ENCODE results near the gene CDH23. TPM values are rescaled to one million over a fixed set of nuclear protein-coding genes. Genes with fewer than 3 reads are reported as not detected.

Gene CDH23
- polyA plus RNA-seq, 2 of the 4 experiments (the other 2 are of a cell fraction), result 1.1 to 2.3 TPM

DNA sequence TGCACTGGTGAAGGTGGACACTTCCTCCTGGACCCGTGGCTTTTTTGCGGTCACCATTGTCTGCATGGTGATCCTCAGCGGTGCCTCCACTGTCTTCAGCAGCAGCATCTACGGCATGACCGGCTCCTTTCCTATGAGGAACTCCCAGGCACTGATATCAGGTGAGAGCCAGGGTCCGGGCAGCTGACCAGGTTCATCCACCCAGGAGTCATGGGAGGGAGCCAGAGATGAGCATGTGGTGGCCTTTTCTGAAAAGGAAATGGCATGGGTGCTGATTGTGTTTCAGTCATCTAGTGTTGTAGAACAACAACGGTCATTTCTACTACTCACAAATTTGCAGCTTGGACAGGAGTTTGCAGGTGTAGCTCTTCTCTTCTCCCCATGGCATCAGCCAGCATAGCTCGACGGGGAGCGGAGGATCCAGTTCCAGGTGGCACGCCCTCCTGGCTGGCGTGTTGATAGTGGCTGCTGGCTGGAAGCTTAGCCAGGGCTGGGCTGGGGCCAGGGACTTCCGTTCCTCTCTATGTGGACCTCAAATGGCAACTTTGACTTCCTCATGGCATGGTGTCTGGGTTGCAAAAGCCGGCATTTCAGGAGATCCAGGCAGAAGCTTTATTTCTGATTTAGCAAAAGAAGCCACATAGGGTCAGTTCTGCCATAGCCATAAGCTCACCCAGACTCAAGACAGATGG, 44.9 kb upstream of the CDH23 start:
- DNase-seq (ENCODE audit: low read depth in 1 of 2, low spot score in 1 of 2), result no peak
- no peak for TF ChIP-seq CEBPB (IDR thresholded peaks at IDR 0.05)
- TF ChIP-seq SMC3 (IDR thresholded peaks at IDR 0.05), result no peak
- TF ChIP-seq FOSL2 (IDR thresholded peaks at IDR 0.05), result no peak
- TF ChIP-seq FOSL2 (CRISPR knock-in tag; IDR thresholded peaks at IDR 0.05), result no peak
- no peak for TF ChIP-seq POLR2A (IDR thresholded peaks at IDR 0.05; ENCODE audit: low read length)
- no peak for TF ChIP-seq MAZ (IDR thresholded peaks at IDR 0.05; ENCODE audit: borderline replicate concordance, low read depth, low read length)
- TF ChIP-seq GATA3 (IDR thresholded peaks at IDR 0.05; ENCODE audit: borderline replicate concordance), result no peak
- TF ChIP-seq MYC (IDR thresholded peaks at IDR 0.05; ENCODE audit: borderline replicate concordance, low read length), result no peak
- TF ChIP-seq, protein P1, sequence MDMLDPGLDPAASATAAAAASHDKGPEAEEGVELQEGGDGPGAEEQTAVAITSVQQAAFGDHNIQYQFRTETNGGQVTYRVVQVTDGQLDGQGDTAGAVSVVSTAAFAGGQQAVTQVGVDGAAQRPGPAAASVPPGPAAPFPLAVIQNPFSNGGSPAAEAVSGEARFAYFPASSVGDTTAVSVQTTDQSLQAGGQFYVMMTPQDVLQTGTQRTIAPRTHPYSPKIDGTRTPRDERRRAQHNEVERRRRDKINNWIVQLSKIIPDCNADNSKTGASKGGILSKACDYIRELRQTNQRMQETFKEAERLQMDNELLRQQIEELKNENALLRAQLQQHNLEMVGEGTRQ (IDR thresholded peaks at IDR 0.05), result no peak
- TF ChIP-seq FOSB (CRISPR knock-in tag; IDR thresholded peaks at IDR 0.05), result no peak
- TF ChIP-seq, protein P2, sequence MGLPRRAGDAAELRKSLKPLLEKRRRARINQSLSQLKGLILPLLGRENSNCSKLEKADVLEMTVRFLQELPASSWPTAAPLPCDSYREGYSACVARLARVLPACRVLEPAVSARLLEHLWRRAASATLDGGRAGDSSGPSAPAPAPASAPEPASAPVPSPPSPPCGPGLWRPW (IDR thresholded peaks at IDR 0.05), result no peak
- TF ChIP-seq CBX8 (IDR thresholded peaks at IDR 0.05), result no peak
- no peak for TF ChIP-seq HEYL (CRISPR knock-in tag; IDR thresholded peaks at IDR 0.05)
- TF ChIP-seq NPAS2 (CRISPR knock-in tag; IDR thresholded peaks at IDR 0.05; ENCODE audit: borderline replicate concordance), result no peak
- no peak for TF ChIP-seq BHLHE40 (IDR thresholded peaks at IDR 0.05; ENCODE audit: low read depth, low read length)
- TF ChIP-seq RAD21 (conservative IDR thresholded peaks at IDR 0.05 in 1 of 2, IDR thresholded peaks at IDR 0.05 in 1 of 2), result no peak
- TF ChIP-seq RCOR1 (IDR thresholded peaks at IDR 0.05; ENCODE audit: low read depth, low read length), result no peak
- TF ChIP-seq, protein P3, sequence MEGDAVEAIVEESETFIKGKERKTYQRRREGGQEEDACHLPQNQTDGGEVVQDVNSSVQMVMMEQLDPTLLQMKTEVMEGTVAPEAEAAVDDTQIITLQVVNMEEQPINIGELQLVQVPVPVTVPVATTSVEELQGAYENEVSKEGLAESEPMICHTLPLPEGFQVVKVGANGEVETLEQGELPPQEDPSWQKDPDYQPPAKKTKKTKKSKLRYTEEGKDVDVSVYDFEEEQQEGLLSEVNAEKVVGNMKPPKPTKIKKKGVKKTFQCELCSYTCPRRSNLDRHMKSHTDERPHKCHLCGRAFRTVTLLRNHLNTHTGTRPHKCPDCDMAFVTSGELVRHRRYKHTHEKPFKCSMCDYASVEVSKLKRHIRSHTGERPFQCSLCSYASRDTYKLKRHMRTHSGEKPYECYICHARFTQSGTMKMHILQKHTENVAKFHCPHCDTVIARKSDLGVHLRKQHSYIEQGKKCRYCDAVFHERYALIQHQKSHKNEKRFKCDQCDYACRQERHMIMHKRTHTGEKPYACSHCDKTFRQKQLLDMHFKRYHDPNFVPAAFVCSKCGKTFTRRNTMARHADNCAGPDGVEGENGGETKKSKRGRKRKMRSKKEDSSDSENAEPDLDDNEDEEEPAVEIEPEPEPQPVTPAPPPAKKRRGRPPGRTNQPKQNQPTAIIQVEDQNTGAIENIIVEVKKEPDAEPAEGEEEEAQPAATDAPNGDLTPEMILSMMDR (IDR thresholded peaks at IDR 0.05), result no peak
- no peak for TF ChIP-seq TFCP2L1 (CRISPR knock-in tag; IDR thresholded peaks at IDR 0.05)
- no peaks in the 10 kb centered on the region for H3K9me3 ChIP-seq
- H3K4me2 ChIP-seq, result no peak overlapping the region
- H3K4me3 ChIP-seq, result no peak overlapping the region
- no peak for ATAC-seq
- ChIA-PET CTCF (interaction anchor here (0.6 to 4.7 kb wide), 13 partner anchors 12 to 317 kb away, joined by 3 to 26 read pairs (median 4); partner anchors contain the start of gene SLC29A3), POLR2A (interaction anchor here (1.0 kb wide), 1 partner anchor 13 kb away, joined by 3 read pairs; no protein-coding TSS in a partner anchor)
- H3K27ac ChIP-seq, result no peak overlapping the region
- FAIRE-seq, result no peak
- 89% methylated on average over 10 of the region's 14 CpGs for WGBS (ENCODE audit: missing lambda C conversion rate)
- peaks cover 30% of the 10 kb centered on the region for H3K4me1 ChIP-seq

DNA sequence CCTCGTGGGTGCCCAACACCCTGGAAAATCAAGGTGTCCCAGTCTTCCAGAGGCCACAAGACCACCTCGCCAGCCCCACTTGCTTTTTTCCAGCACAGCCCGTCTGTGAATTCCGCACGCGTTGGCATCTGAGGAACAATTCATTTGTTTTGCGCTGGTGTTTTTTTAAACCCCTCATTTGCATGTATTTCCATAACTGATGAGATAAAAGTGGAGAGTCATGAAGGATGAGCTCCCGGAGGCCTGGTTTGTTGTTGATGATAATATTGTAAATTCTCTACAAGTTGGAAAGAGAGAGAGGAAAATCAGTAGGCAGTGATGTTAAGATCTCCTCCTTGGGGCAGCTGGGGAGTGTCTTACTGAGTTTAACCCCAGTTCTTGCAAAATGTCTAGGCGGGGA, 43.1 kb upstream of the CDH23 start:
- DNase-seq (ENCODE audit: low read depth in 1 of 2, low spot score in 1 of 2) (no peak), ATAC-seq (no peak), FAIRE-seq (no peak)
- no peak overlapping the region for H3K4me3 ChIP-seq
- peaks cover 14% of the 10 kb centered on the region for H3K4me1 ChIP-seq
- 76% methylated on average over 9 of the region's 9 CpGs for WGBS (ENCODE audit: missing lambda C conversion rate)
- H3K4me2 ChIP-seq, result no peak overlapping the region
- ChIA-PET POLR2A (no interaction called here), CTCF (interaction anchor here (0.8 to 47.4 kb wide), 4 partner anchors 10 to 343 kb away, joined by 3 to 977 read pairs (median 14); partner anchors contain the start of gene SLC29A3)
- TF ChIP-seq RCOR1 (IDR thresholded peaks at IDR 0.05; ENCODE audit: low read depth, low read length) (no peak), SMC3 (IDR thresholded peaks at IDR 0.05) (no peak), ESRRA (IDR thresholded peaks at IDR 0.05; ENCODE audit: borderline replicate concordance, low read length) (no peak), CHD2 (IDR thresholded peaks at IDR 0.05; ENCODE audit: low read length, partially characterized antibody) (no peak), GATA3 (IDR thresholded peaks at IDR 0.05; ENCODE audit: borderline replicate concordance) (no peak), FOSB (CRISPR knock-in tag; IDR thresholded peaks at IDR 0.05) (no peak), PHF8 (IDR thresholded peaks at IDR 0.05; ENCODE audit: borderline replicate concordance, low read depth) (no peak)
- TF ChIP-seq, protein P4, sequence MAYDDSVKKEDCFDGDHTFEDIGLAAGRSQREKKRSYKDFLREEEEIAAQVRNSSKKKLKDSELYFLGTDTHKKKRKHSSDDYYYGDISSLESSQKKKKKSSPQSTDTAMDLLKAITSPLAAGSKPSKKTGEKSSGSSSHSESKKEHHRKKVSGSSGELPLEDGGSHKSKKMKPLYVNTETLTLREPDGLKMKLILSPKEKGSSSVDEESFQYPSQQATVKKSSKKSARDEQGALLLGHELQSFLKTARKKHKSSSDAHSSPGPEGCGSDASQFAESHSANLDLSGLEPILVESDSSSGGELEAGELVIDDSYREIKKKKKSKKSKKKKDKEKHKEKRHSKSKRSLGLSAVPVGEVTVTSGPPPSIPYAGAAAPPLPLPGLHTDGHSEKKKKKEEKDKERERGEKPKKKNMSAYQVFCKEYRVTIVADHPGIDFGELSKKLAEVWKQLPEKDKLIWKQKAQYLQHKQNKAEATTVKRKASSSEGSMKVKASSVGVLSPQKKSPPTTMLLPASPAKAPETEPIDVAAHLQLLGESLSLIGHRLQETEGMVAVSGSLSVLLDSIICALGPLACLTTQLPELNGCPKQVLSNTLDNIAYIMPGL (CRISPR knock-in tag; IDR thresholded peaks at IDR 0.05; ENCODE audit: borderline replicate concordance), result no peak
- H3K27ac ChIP-seq, result no peak overlapping the region
- no peaks in the 10 kb centered on the region for H3K9me3 ChIP-seq

All from A549 (cell line).